GM18873 (cell line): ENCODE results near the gene HECA.
A peak's percentile ranks its signal among the peaks of the same experiment; 100 is the strongest.
"Not testable (repeated sequence)": the region's sequence is repeated elsewhere in the genome, so short reads cannot be mapped to it uniquely, and the experiment has no call there.

Experiments
- ATAC-seq: cut with Tn5 transposase; IDR thresholded peaks from one replicate; pipeline ENCODE4 v1.9.1; 2021; ENCODE audit warnings: mild to moderate bottlenecking, moderate library complexity, moderate number of reproducible peaks; ENCODE audit not compliant: unreplicated experiment, low FRiP score

Gene HECA

DNA sequence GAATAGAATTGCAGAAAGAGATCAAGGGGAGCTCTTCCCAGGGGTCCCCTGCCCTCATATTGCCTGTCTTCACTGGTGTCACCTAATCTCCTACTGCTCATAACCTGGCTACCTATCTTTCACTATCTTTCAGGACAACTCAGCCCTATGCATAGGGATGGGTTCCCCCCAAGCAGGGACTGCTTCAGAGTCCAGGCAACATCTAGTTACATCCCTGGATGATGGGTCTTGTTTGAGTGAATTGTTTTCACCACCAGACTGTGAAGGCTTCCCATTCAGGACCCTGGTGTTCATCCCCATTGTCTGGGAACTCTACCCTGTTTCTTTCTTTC is 850 bp upstream of the HECA start:
- no peak for ATAC-seq

- ATAC-seq = no peak
Observed at GRCh38 chr6:139135578-139136545, 982 bp downstream of the HECA start.

GRCh38 chr6:139137706-139138105 is 2.8 kb downstream of the HECA start:
- ATAC-seq = no peak

- not testable (repeated sequence) for ATAC-seq
Observed at GRCh38 chr6:139140854-139141253, 6.0 kb downstream of the HECA start.

DNA sequence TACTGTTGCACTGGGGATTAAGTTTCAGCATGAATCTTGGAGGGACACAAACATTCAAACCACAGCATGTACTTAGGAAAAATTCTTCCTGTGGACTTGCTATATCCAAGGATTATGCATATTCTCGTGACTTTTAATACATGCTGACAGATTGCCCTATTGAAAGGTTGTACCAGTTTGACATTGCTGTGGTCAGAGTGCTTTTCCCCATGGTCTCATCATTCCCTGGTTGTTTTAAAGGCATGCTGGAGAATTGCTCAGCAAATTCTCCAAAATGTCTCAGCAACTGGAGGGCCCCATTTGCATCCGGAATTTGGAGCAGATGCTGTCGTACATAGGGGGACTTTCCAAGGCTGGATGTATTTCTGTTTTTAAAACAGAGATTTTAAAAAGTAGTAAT is 7.4 kb downstream of the HECA start:
- ATAC-seq = no peak

GRCh38 chr6:139143111-139143510 is 8.2 kb downstream of the HECA start:
- no peak for ATAC-seq

GRCh38 chr6:139144490-139145085 is 9.7 kb downstream of the HECA start:
- no peak for ATAC-seq

DNA sequence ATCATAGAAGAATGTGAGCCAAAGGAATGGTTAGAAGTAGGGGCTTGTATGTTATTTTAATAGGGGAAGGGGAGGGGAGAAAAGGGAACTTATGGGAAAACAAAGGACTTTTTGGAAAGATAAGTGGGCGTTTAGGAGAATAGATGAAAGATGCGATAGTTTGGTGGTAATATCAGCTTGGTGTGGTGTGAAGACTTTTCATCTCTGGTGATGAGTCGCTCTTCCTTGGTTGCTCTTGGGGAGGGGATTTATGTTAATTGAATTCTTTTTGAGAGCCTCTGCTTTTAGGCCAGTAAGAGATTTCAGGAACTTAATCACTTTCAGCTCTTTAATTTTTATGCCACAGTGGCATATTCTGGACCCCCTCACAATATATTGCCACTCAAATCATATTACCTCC is 10.8 kb downstream of the HECA start:
- no peak for ATAC-seq

DNA sequence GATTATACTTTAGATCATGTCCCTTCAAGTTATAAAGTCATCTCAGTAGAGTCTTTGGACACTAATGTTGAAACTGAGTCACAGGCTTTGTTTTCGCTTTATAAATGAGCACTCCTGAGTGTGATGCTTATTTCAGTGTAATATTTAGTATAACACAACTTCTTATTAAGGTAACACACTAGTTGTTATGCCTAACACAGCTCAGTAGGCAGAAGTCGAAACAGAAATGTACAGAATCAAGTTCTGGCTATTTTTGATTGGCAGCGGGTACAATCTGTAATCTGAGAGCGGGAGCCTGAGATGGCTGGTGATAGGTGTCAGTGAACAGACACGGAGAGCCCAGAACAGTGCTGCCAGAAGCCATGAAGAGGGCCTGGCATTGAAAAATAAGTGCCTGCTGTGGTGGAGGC is 11.4 kb downstream of the HECA start:
- peak; percentile 56 for ATAC-seq

DNA sequence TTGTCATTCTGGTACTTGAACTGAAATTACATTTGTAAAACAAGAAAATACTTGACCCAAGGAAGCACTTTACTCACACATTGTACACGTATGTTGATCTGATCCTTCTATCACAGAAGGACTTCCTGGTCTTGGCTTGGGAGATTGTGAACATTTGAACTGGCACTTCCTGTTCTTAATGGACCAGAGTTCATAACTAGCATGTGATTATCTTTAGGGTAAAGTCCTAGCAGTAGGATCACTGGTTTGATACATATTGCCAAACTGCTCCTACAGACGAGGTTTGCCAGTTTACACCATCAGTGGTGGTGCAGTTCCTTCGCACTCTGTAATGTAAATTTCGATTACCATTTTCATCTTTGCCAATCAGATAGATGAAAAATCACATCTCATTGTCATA is 12.7 kb downstream of the HECA start:
- no peak for ATAC-seq

GRCh38 chr6:139148557-139149235 is 13.8 kb downstream of the HECA start:
- ATAC-seq = no peak

GRCh38 chr6:139149383-139149782 is 14.5 kb downstream of the HECA start:
- ATAC-seq = no peak

DNA sequence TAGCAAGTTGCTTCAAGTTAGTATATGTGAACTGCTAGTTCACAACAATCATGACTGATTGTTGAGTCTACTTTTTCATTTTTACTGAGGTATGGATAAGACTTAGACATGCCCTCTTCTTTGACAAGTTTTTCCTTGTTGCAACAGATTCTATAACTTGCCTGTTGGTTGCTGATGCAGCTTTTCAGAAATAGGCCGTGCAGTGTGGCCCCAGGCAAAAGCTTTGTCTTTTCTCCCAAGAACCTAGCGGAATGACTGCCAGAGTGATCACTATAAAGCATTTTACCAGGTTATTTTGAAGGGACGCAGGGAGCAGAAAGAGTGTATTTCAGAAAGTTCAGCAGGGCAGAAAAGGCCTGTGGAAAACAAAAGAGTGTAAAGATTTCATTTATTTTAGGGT is 16.0 kb downstream of the HECA start:
- no peak for ATAC-seq

DNA sequence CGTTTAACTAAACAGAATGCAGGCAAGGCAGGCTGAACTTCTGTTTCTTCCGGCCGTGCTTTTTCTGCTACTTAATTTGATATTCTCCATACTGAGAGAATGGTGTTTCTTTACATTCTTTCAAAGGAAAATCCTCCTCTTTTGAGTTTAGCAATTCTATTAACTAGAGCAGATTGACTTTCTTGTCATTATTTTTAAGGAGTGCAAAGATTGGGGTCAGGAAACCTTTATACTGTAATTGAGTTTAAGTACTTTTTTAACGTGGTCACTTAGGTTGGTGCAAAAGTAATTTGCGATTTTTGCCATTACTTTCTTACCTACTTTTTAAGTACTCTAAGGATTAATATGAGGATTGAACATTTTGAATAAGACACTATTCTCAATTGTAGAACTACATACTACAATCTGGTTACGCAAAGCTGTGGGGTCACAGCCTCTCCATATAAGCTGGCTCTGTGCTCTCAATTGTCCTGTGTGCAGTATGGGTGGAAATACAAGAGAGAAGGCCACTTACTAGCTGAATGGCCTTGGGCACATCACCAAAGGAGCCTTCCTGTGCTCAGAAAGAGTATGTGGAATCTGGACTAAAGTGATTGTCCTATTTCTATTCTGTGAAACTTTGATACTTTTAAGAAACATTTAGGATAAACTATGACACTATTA is 16.7 kb downstream of the HECA start:
- no peak for ATAC-seq

DNA sequence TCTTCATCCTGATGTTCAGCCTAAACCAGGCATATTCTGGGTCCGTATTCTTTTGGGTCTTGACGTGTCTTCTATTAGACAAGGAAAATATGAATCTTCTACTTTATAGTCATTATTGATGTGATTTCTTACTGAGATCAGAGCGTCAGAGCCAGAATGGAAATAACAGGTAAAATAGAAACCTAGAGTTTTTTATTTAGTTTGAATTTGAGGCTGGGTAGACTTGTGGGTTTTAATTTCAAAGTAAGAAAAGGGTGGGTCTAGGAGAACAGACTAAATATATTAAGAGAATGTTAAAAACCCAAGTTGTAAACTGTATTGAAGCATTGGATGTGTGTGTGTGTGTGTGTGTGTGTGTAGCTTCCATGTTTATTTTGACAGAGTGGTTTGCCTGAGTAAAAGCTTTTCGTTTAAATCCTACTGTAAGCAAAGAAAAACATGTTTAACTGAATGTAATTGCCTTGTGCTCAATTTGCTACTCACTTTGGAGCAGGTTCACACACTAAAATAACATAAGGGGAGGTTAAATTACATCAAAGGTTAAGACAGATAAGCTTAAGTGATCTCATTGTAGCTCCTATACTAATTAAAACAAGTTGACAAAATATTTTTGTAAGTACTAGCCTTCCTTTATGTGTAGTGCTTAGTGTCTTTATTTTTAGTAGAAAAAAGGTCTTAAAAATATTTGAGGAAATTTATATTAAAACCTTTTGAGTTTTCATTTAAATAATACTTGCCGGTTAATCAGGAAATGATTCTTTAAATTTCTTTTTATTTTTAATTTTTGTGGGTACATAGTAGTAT is 17.4 kb downstream of the HECA start:
- no peak for ATAC-seq

DNA sequence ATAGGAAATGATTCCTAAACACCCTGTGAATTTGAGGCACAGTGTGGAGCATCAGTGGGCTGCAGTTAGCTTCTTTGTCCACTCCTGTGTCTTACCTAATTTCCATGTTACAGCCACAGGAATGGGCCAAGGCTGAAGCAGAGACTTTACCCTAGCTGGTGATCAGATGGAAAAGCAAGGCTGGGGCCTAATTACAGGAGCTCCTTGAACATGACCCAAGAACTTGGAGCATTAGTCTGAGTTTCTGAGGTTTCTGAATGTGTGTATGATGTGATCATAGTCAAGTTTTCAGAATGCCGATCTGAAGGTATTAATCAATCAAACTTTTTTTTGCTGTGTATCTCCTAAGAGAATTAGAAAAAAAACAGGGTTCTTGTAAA is 18.0 kb downstream of the HECA start:
- ATAC-seq = no peak

- ATAC-seq = no peak
Observed at GRCh38 chr6:139153855-139154254, 19.0 kb downstream of the HECA start.

DNA sequence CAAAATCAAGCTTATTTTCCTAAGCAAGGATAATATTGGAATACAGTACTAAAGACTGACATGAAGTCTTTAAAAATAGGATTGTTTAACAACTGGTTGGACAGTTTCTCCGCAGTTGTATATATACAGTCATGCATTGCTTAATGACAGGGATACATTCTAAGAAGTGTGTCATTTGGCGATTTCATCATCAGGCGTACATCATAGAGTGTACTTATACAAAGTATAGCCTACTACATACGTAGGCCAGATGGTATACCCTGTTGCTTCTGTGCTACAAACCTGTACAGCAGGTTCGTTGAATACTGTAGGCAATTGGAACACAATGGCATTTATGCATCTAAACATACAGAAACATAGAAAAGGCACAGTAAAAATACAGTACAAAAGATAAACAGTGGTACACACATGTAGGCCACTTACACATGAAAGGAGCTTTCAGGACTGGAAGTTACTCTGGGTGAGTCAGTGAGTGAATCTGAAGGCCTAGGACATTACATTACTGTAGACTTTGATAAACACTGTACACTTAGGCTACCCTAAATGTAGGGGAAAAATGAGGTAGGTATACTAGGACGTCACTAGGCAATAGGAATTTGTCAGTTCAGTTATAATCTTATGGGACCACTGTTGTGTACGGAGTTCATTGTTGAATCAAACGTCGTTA is 20.1 kb downstream of the HECA start:
- ATAC-seq = no peak

DNA sequence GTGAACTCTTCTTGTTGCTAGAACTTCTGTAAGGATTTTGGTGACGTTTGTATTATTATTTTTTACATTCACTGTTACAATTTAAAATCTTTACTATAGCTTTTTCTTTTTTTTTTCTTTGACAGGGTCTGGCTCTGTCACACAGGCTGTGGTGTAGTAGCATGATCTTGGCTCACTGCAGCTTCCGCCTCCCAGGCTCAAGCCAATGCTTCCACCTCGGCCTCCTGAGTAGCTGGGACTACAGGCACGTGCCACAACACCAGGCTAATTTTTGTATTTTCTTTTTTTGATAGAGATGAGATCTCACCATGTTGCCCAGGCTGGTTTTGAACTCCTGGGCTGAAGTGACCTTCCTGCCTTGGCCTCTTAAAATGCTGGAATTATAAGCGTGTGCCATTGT is 21.2 kb downstream of the HECA start:
- no peak for ATAC-seq

GRCh38 chr6:139156551-139156950 is 21.7 kb downstream of the HECA start:
- no peak for ATAC-seq
